DOHH2 (cell line): Measurements from ENCODE around the gene AP3S2.

Source experiments
- H3F3A ChIP-seq: fragments of 200-600 bp; sonication (generic), shearing (Covaris generic); 2 replicates; pipeline ENCODE4 v1.6.0; 2016; ENCODE audit warnings: antibody characterized with exemption, mild to moderate bottlenecking; ENCODE audit not compliant: control insufficient read depth, insufficient read depth
- H3K27ac ChIP-seq: fragments of 200-600 bp; sonication (generic); 2 replicates; pipeline ENCODE4 v1.5.1; 2014; ENCODE audit warnings: low read depth, mild to moderate bottlenecking, low read length, moderate library complexity
- H3K27me3 ChIP-seq: fragments of 200-600 bp; sonication (generic); 2 replicates; pipeline ENCODE4 v1.6.1; 2014; ENCODE audit warnings: mild to moderate bottlenecking, low read length, mixed read lengths; ENCODE audit not compliant: control insufficient read depth
- H3K36me3 ChIP-seq: fragments of 200-600 bp; sonication (generic); 2 replicates; pipeline ENCODE4 v1.6.1; 2014; ENCODE audit warnings: mild to moderate bottlenecking, low read length, moderate library complexity, mixed read lengths; ENCODE audit not compliant: control insufficient read depth
- H3K4me1 ChIP-seq: fragments of 200-600 bp; sonication (generic); 2 replicates; pipeline ENCODE4 v1.6.1; 2014; ENCODE audit warnings: mild to moderate bottlenecking, low read length, mixed read lengths; ENCODE audit not compliant: control insufficient read depth
- H3K4me2 ChIP-seq: fragments of 200-600 bp; sonication (generic); 2 replicates; pipeline ENCODE4 v1.6.0; 2014; ENCODE audit warnings: mild to moderate bottlenecking, low read length, moderate library complexity
- H3K4me3 ChIP-seq: fragments of 200-600 bp; sonication (generic); 2 replicates; pipeline ENCODE4 v1.5.1; 2014; ENCODE audit warnings: mild to moderate bottlenecking, low read length, mixed read lengths
- H3K79me2 ChIP-seq: fragments of 200-600 bp; sonication (generic); 2 replicates; pipeline ENCODE4 v1.6.1; 2014; ENCODE audit warnings: mild to moderate bottlenecking, low read length, mixed read lengths; ENCODE audit not compliant: control insufficient read depth
- H3K9me2 ChIP-seq: fragments of 200-600 bp; sonication (generic); replicated peaks from 2 replicates; pipeline ENCODE4 v1.6.1; 2014; ENCODE audit warnings: mild to moderate bottlenecking, low read length, mixed read lengths; ENCODE audit not compliant: control insufficient read depth
- H3K9me3 ChIP-seq: fragments of 200-600 bp; sonication (generic); 2 replicates; pipeline ENCODE4 v1.6.1; 2014; ENCODE audit warnings: antibody characterized with exemption, low read length, mixed read lengths; ENCODE audit not compliant: control insufficient read depth, insufficient read depth
- H4K20me1 ChIP-seq: fragments of 200-600 bp; sonication (generic); 2 replicates; pipeline ENCODE4 v1.6.0; 2014; ENCODE audit warnings: low read depth, mild to moderate bottlenecking, antibody characterized with exemption, low read length, moderate library complexity; ENCODE audit not compliant: control insufficient read depth, insufficient read depth
- EZH2phosphoT487 ChIP-seq: fragments of 200-600 bp; sonication (generic); IDR thresholded peaks from 2 replicates; pipeline ENCODE4 v1.6.1; 2017; ENCODE audit warnings: borderline replicate concordance, mild to moderate bottlenecking, antibody characterized with exemption, low read length, moderate library complexity, mixed read lengths
- TF ChIP-seq, protein P1 (sequence below): fragments of 200-600 bp; sonication (generic); IDR thresholded peaks from one replicate; pipeline ENCODE4 v1.5.1; 2014; ENCODE audit warnings: antibody characterized with exemption, mild to moderate bottlenecking, low read depth, low read length; ENCODE audit not compliant: poor library complexity, severe bottlenecking

AP3S2 gene

DNA sequence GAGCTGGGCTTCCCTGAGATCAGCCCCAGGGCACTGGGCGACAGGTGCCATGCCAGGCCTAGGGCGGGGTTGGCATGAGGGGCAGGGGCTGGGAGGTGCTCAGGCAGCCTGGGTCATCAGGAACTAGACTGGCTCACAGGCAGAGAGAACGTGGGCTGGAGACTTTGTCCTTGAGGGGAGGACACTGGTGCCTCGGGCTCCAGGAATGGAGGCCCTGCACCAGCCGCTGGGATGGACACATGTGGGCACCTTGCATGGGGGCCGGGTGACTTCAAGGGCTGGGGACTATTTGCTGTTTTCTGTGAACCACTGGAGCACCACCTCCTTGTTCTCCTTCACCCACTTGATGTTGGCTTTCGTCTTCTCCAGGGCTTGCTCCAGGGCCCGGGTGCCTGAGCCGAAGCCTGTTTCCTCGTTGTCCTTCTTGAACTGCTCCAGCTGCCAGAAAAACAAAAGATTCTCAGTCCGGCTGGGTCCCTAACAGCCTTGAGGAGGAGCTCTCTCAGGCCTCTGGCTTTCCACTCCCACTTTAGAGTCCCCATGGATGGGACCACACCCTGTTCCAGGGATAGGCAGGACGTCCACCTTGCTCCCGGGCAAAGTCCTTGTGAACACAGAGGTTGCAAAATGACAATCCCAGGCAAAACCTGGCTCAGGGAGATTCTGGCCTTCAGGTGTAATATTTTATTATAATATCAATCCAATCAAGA, 108.6 kb downstream of the AP3S2 start:
- TF ChIP-seq, protein P1, sequence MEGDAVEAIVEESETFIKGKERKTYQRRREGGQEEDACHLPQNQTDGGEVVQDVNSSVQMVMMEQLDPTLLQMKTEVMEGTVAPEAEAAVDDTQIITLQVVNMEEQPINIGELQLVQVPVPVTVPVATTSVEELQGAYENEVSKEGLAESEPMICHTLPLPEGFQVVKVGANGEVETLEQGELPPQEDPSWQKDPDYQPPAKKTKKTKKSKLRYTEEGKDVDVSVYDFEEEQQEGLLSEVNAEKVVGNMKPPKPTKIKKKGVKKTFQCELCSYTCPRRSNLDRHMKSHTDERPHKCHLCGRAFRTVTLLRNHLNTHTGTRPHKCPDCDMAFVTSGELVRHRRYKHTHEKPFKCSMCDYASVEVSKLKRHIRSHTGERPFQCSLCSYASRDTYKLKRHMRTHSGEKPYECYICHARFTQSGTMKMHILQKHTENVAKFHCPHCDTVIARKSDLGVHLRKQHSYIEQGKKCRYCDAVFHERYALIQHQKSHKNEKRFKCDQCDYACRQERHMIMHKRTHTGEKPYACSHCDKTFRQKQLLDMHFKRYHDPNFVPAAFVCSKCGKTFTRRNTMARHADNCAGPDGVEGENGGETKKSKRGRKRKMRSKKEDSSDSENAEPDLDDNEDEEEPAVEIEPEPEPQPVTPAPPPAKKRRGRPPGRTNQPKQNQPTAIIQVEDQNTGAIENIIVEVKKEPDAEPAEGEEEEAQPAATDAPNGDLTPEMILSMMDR = no peak
- TF ChIP-seq EZH2phosphoT487 = no peak
- Histone ChIP-seq H3K4me2 (no peak overlapping the region), H3K9me2 (no peaks in the 10 kb centered on the region), H3K4me1 (no peaks in the 10 kb centered on the region), H3F3A (no peaks in the 10 kb centered on the region), H3K9me3 (no peaks in the 10 kb centered on the region), H3K27ac (no peak overlapping the region), H3K4me3 (no peak overlapping the region), H3K79me2 (no peaks in the 10 kb centered on the region), H3K27me3 (no peaks in the 10 kb centered on the region; the same call in none of the 2 replicates), H4K20me1 (no peaks in the 10 kb centered on the region), H3K36me3 (no peaks in the 10 kb centered on the region)

GRCh38 chr15:89784686-89784960, 109.2 kb downstream of the AP3S2 start:
- H3K4me3 ChIP-seq = no peak overlapping the region
- H3K27ac ChIP-seq = no peak overlapping the region

GRCh38 chr15:89783861-89784685, 109.7 kb downstream of the AP3S2 start:
- TF ChIP-seq, protein P1 = no peak
- no peak for TF ChIP-seq EZH2phosphoT487
- H3K36me3 ChIP-seq = no peaks in the 10 kb centered on the region
- H3K4me3 ChIP-seq = no peak overlapping the region
- no peak overlapping the region for H3K4me2 ChIP-seq
- H3K27ac ChIP-seq = no peak overlapping the region
- H3K79me2 ChIP-seq = no peaks in the 10 kb centered on the region
- H3K4me1 ChIP-seq = no peaks in the 10 kb centered on the region
- H3K27me3 ChIP-seq = no peaks in the 10 kb centered on the region; the same call in none of the 2 replicates
- H3K9me2 ChIP-seq = no peaks in the 10 kb centered on the region
- H4K20me1 ChIP-seq = no peaks in the 10 kb centered on the region
- H3K9me3 ChIP-seq = no peaks in the 10 kb centered on the region
- H3F3A ChIP-seq = no peaks in the 10 kb centered on the region

More at GRCh38 chr15:89784686-89784960, 109.2 kb downstream of the AP3S2 start:
- Histone ChIP-seq H3K4me2 (no peak overlapping the region), H3K79me2 (no peaks in the 10 kb centered on the region), H3K27me3 (no peaks in the 10 kb centered on the region; the same call in none of the 2 replicates), H3K36me3 (no peaks in the 10 kb centered on the region), H4K20me1 (no peaks in the 10 kb centered on the region), H3K9me3 (no peaks in the 10 kb centered on the region), H3F3A (no peaks in the 10 kb centered on the region), H3K4me1 (no peaks in the 10 kb centered on the region), H3K9me2 (no peaks in the 10 kb centered on the region)
- TF ChIP-seq, protein P1 = no peak
- no peak for TF ChIP-seq EZH2phosphoT487
